ENCODE measurements around the gene APCDD1.
"Not testable (repeated sequence)": the region's sequence is repeated elsewhere in the genome, so short reads cannot be mapped to it uniquely, and the experiment has no call there.

Gene APCDD1

GRCh38 chr18:10495936-10496335 is 41.5 kb downstream of the APCDD1 start:
- DNase-seq (ENCODE audit: low spot score): no peak

- no peak for DNase-seq (ENCODE audit: low spot score)
Observed at GRCh38 chr18:10497206-10497749, 42.8 kb downstream of the APCDD1 start.

GRCh38 chr18:10499230-10499629 is 44.8 kb downstream of the APCDD1 start:
- no peak for DNase-seq (ENCODE audit: low spot score)

- DNase-seq (ENCODE audit: low spot score): no peak
Observed at GRCh38 chr18:10500038-10500437, 45.6 kb downstream of the APCDD1 start.

GRCh38 chr18:10504723-10505122 is 50.3 kb downstream of the APCDD1 start:
- no peak for DNase-seq (ENCODE audit: low spot score)

GRCh38 chr18:10505892-10506291 is 51.5 kb downstream of the APCDD1 start:
- DNase-seq (ENCODE audit: low spot score): not testable (repeated sequence)

GRCh38 chr18:10508591-10508990 is 54.2 kb downstream of the APCDD1 start:
- no peak for DNase-seq (ENCODE audit: low spot score)

- no peak for DNase-seq (ENCODE audit: low spot score)
Observed at GRCh38 chr18:10511236-10511635, 56.8 kb downstream of the APCDD1 start.

GRCh38 chr18:10514082-10514481 is 59.6 kb downstream of the APCDD1 start:
- no peak for DNase-seq (ENCODE audit: low spot score)

GRCh38 chr18:10514601-10515000 is 60.2 kb downstream of the APCDD1 start:
- DNase-seq (ENCODE audit: low spot score): no peak

GRCh38 chr18:10515456-10515855 is 61.0 kb downstream of the APCDD1 start:
- no peak for DNase-seq (ENCODE audit: low spot score)

- DNase-seq (ENCODE audit: low spot score): no peak
Observed at GRCh38 chr18:10516078-10516477, 61.6 kb downstream of the APCDD1 start.

GRCh38 chr18:10518595-10519255 is 64.3 kb downstream of the APCDD1 start:
- no peak for DNase-seq (ENCODE audit: low spot score)

GRCh38 chr18:10519366-10519765 is 64.9 kb downstream of the APCDD1 start:
- DNase-seq (ENCODE audit: low spot score): no peak

- peak; percentile 62 for DNase-seq (ENCODE audit: low spot score)
Observed at GRCh38 chr18:10519999-10520935, 65.8 kb downstream of the APCDD1 start.

GRCh38 chr18:10521566-10521965 is 67.1 kb downstream of the APCDD1 start:
- DNase-seq (ENCODE audit: low spot score): no peak

GRCh38 chr18:10522574-10522973 is 68.1 kb downstream of the APCDD1 start:
- no peak for DNase-seq (ENCODE audit: low spot score)

GRCh38 chr18:10523544-10523943 is 69.1 kb downstream of the APCDD1 start:
- DNase-seq (ENCODE audit: low spot score): no peak

- no peak for DNase-seq (ENCODE audit: low spot score)
Observed at GRCh38 chr18:10524507-10525370, 70.3 kb downstream of the APCDD1 start.

- no peak for DNase-seq (ENCODE audit: low spot score)
Observed at GRCh38 chr18:10525371-10525691, 70.9 kb downstream of the APCDD1 start.

GRCh38 chr18:10525697-10526560 is 71.5 kb downstream of the APCDD1 start, which contains the start of gene NAPG:
NAPG (plus strand) TSS chr18:10526027; CDS start chr18:10526103, 76 bp downstream.
- peak; percentile 95 for DNase-seq (ENCODE audit: low spot score)
